NCI-H187 (cell line): Measurements from ENCODE around the gene PPP2R2C.

Experiments used
- DNase-seq, 2 experiments: peaks; one replicate each; lab custom pipeline; 2025; lab: John Stamatoyannopoulos, UW

PPP2R2C gene

DNA sequence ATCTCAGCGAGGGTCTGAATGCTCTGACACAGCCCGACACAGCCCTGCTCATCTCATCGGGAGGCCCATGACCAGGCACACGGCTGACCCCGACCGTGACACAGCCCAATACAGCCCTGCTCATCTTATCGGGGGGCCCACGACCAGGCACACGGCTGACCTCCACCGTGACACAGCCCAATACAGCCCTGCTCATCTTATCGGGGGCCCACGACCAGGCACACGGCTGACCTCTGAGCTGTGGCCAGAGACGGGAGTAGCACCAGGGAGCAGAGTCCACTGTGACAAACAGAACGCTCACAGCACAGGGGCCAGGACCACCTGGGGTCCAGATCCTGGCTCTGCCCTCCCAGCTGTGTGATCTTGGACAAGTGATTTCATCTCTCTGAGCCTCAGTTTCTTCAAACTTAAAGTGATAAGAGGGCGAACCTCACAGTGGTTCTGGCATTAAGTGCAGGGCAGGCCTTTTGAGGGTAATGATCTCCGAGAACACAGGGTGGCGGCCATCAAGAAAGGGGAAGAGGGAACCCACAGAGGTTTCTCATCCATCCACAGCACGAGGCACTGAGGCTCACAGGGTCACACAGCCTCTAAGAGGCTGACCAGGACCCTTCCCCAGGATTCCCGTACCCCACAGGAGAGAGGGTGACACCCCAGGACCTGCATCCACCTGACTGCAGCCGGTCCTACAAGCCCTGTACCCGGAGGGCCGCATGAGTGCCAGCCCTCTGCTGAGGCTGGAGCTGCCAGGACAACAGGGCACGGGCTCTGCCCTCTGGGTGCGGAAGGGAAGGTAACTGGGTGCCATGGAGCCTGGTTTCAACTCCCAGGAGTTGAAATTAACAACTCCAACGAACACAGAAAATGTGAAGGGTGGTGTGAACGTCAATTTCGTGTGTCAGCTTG, 142.7 kb downstream of the PPP2R2C start:
- no peak for DNase-seq

DNA sequence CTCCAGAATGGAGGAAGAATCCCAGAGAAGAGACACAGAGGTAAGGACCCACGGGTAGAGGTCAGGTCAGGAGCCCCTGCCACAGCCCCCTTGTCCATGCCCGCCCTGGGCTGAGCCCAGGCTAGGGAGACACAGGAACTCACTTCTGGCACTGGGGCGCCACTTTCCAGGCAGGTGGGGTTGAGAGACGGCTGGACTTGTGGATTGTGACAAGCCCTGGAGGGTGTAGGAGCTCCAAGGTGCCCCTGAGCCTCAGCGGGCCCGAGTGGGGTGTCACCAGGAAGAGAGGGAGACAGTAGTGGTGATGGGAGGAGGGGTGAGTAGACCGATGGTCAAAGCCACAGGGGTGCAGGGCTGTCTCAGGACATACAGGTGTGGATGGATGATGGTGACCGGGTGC, 143.9 kb downstream of the PPP2R2C start:
- no peak for DNase-seq

DNA sequence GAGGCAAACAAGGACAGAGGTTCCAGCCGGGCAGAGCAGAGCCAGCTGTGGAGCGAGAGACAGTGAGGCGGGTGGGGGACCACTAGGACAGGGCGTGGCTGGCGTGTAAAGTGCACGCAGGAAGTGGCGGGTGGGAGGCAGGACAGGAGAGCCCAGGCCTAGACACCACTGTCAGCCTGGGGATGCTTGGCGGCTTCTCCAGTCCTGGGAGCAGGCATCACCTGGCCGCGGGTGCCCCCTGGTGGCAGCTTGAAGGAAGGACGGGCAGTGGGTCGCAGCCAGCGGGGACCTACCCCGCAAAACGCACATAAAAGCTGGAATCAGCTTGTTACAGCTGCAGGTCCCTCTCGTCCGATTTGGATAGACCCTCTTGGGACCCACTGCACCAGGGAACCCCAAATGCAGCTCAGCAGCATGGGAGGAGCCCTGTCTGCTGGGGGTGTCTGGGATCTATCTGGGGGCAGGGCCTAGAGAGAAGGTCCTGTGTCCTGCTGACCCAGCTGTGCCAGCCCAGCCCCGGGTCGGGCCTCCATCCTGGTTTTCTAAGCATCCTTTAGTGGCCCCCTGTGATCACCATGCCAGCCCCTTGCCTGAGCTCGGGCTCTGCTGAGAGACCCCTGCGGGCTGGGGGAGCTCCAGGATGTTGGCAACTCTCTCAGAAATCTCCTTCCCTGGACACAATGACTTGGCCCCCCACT, 145.0 kb downstream of the PPP2R2C start:
- DNase-seq = peak; percentile 54 to 74

DNA sequence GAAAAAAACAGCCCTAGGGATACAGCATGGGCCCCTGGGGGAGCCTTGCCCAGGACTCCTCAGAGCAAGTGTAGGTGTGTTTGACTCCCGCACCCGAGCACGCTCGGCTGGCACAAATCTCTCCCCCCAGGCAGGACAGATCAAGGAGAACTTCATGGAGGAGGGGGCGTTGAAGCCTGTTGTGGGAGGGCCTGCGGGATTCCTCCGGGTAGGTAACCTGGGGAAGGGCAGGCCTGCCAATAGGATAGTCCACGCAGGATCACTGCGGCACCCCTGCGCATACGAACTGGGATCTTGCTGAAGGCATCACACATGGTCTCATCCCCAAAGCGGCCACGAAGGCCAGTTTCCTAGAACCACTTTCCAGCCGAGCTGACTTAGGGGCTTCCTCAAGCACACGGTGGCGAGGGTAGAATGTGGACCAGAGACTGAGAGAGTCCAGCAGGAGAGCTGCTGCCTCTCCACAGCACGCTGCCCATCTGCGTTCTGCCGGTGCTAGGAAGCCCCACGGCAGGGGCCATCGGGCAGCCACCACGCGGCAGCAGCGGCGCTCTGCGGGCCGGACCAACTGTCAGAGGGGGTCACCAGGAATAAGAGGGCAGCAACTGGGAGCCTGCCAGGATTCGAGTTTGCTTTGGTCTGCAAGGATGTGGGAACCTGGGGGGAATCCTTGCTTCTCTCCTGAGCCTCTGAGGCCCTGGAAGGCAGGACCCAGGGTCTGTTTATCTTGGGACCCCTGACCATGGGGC, 145.9 kb downstream of the PPP2R2C start:
- DNase-seq = no peak

DNA sequence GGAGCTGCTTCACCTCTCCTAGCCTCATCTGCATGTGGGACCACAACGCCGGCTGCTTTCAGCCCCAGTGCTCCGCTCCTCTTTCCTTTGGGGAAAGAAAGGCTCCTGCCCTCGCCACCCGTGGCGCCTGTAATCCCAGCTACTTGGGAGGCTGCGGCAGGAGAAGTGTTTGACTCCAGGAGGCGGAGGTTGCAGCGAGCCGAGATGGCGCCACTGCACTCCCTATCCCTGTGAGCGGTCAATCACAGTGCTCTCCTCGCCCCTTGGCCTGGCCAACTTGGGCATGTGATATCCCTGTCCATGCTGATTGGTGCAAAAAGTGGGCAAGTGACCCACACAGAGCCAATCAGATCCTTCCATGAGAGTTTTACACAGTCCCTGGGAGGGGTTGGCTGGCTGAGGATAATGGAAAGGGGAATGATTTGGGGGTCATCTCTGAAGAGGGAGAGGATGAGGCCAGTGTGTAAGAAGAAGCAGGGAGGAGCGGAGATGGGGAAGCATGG, 146.6 kb downstream of the PPP2R2C start:
- no peak for DNase-seq

DNA sequence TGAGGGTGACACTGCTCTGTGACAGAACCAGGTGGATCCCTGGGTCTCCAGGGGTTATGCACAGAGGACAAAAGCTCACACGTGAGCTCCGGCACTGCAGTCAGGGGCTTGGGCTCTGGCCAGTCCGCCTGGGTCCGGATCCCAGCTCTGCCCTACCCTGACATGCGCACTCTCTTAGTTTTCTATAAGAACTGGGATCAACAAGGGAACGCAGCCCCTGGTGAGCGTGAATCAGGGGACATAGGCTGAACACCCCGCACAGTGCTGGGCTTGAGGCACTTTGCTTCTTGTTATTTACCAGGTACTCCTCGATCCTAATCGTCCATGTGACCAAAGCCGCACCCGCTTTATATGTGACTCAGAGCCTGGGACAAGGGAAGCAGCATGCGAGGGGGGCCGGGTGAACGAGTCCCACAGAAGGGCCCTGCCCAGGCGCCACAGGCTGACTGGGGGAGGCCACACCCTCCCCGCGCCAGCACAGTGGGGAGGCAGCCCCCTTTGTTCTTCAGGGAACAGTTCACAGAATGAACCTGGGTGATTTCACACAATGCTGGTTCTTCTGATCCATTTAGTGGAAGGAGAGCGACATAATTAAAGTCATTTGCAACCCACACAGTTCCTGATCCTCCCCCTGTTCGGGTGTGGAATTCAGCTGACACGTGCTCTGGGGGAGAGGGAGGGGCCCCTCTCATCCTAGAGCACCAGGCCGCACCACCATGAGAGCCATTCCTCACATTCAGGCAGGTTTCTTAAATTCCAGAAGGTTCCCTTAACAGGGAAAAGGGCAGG, 147.2 kb downstream of the PPP2R2C start:
- DNase-seq = no peak

DNA sequence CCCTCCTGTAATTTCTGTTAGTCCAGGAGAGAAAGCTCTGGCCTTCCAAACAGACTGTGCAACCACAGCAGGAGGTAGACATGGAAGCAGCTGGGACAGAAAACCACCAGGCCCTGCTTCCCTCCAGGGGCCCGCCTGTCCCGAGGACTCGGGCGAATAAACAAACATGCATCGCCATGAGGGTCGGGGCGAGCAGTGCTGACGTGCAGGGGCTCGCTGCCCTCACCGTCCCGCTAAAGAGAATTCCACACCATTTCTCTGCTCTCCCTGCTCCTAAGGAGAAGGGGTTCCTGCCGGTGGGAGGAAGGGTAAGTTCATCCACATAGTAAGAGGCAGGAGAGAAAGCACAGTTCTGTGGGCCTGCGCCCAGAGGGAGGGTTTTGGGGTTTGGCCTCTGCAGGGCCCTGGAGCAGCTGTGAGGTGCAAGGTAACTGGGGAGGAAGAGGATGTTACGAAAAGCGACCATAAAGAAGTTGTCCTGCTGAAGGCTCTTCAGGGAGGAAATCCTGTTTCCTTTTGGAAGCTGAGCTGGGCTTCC, 147.9 kb downstream of the PPP2R2C start:
- DNase-seq = no peak

DNA sequence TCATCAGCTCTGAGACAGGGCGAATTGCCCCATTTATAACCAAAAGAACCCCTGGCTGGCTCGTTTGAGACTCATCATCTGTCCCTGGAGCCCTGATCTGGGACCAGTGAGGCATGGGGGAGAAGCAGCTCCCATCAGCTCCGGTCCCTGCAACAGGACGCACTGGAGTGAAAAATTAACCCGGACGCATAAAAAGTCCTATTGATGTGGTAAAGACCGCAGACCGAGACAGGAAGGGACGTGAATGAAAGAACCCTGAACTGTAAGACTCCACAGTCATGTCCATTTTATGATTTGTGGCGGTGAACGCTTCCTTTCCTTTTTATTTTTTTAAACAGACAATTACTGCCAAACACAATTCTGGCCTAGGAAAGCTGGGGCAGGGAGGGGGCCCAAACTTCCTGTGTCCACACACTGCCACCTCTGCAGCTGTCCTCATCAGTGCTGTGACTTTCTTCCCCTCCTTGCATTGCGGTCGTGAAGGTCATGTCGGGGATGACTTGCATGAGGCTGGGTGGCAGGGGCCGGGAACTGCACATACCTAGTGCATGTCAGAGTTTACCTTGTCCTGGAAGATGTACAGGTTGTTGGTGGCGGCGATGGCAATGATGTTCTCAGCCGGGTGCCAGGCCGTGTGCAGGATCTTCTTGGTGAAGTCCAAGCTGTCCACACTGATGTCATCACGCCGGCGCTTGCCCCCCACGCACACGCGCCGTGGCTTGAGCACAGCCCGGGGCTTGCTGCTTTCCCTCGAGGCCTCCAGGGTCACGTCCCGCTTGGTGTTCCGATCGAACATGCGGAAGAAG, 149.4 kb downstream of the PPP2R2C start:
- no peak for DNase-seq

DNA sequence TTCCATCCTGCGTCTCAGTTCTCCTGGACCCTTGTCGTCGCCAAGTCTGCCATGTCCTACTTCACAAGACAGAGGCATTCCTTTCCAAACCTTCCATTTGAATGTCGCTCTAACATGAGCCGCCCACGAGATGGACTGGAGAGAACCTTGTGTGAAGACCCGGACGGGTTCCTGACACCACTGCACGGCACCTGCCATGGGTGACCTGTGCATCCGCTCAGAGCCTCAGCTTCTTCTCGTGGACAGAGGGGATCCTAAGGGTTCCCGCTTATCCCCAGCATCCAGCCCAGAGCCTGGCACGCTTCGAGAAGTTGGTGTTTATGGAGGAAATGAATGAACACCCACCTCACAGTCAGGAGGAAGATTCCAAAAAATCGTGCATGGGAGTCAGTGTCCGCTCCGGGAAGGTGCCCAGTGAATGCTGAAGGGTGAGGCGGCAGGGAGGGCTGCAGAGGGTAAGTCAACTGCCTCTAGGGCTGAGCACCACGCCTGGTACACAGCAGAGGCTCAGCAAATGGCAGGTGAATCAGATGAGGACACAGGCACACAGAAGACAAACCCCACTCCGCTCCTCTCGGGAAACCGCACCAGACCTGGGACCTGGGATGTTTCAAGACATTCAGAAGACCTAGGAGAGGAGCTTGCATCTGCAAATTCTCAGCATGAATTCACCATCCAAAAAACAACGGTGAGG, 150.2 kb downstream of the PPP2R2C start:
- no peak for DNase-seq

DNA sequence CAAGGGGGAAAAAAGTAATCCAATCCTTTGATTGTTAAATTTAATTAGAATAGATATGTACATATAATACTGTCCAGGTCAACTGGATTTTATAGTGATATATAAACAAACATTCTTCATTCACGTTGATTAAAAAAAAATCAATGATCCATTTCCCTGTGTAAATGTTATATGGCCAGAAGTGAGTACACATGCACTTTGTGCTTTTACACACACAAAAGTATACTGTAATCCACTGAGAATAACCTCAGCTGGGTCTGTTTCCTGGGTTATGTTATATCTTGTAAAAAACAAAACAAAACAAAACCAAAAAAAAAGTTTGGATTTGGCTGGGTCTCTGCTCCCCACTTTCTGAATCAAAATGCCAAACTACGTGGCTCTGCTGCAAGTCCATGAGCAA, 151.1 kb downstream of the PPP2R2C start:
- no peak for DNase-seq

DNA sequence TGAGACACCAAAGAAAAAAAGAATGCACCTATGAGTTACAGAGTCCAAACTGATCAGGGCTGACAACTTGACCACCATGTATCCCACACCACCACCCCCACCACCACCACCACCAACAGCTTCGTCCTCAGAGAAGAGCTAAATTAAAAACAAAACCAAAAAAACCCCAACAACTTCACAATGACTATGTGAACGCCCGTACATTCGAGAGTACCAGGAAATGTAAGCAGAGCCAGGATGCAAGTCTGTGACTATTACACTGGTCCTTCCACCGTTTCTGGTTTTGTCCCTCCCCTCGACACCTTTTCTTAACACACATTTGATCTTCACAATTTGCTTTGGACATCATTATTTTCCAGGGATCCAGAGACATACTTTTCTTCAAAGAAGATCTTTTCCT, 151.8 kb downstream of the PPP2R2C start:
- DNase-seq = no peak

DNA sequence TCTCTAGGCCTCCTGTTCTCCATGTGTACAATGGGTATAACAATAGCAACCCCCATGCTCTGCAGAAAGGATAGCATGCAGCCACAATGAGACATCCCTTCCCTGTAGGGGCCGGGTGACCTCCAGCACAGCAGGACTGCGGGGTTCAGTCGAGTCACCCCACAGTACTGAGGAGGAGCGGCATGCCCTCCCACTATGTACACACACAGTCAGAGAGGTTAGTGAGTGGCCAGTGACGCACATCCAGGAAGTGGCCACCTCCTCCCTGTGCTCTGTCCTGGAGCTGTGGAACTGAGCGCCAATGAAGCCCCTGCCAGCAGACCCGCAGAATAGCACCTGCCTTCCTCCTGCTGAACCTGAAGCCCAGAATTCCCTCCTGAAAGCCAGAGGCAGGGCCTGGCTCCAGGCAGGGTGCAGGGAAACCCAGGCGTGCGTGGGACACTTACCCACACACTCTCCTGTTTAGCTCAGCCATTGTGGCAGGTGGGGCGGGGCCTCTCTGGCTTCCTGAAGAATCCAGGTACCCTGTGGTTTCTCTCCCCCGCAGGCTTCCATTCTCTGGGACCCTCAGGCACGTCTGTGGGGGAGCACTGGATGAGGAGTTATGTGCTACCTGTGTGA, 152.8 kb downstream of the PPP2R2C start:
- no peak for DNase-seq

DNA sequence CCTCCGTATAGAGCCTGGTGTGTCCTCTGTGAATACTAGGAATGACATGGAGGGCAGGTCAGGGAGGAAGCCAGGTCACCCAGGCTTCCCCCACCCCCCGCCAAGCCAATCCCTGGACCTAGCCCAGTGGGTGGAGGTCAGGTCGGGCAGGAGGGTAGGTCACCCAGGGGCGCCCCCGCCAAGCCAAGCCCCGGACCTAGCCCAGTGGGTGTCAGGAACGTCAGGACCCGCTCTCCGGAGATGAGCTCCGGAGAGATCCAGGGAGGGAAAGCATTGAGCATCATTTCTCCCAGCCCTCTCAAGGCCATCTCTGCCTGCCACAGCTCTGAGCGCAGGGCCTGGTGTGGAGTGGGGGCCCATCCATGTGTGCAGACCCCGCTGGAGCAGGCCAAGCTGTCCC, 154.2 kb downstream of the PPP2R2C start:
- DNase-seq = no peak

DNA sequence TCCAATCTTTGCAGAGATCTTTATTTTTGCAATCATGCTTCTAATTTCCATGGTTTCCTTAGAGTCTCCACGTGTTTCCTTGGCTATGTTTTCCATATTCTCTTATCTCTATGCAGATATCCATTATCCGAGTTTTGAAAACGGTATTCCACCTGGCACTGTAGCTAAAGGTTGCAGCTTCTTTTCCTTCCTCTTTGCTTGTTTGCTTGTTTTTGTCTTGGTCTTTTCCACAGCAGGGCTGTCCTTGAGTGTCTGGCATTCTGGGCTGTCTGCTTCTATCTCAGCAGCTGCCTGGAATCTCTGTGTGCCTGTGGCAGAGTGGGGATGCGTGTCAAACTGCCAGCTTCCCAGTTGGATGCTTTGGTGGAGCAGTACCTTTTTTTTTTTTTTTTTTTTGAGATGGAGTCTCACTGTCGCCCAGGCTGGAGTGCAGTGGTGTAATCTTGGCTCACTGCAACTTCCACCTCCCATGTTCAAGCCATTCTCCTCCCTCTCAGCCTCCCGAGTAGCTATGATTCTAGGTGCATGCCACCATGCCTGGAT, 155.9 kb downstream of the PPP2R2C start:
- no peak for DNase-seq

DNA sequence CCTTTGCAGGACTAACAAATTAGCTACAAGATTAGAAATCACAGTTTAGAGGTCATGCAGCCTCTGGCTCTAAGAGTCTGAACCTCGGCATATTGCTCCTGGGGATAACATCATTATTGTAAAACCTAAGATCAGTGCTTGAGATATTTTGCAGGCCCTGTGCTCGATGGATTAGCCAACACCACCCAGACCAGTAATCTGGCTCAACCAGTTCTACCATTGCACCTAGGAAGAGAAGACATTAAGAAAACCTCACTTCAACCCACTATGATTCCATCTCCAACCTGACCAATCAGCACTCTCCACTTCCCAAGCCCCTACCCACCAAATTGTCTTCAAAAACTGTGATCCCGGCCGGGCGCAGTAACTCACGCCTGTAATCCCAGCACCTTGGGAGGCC, 159.2 kb downstream of the PPP2R2C start:
- no peak for DNase-seq

DNA sequence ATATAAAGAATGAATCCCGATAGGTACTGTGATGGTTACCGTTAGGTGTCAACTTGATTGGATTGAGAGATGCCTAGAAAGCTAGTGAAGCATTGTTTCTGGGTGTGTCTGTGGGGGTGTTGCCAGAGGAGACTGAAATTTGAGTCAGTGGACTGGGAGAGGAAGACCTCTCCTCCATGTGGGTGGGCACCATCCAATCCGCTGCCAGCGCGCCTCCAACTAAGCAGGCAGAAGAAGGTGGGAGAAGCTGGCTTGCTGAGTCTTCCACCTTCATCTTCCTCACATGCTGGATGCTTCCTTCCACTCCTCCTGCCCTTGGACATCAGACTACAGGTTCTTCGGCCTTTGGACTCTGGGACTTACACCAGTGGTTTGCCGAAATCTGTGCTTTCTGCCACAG, 162.6 kb downstream of the PPP2R2C start:
- DNase-seq = no peak

DNA sequence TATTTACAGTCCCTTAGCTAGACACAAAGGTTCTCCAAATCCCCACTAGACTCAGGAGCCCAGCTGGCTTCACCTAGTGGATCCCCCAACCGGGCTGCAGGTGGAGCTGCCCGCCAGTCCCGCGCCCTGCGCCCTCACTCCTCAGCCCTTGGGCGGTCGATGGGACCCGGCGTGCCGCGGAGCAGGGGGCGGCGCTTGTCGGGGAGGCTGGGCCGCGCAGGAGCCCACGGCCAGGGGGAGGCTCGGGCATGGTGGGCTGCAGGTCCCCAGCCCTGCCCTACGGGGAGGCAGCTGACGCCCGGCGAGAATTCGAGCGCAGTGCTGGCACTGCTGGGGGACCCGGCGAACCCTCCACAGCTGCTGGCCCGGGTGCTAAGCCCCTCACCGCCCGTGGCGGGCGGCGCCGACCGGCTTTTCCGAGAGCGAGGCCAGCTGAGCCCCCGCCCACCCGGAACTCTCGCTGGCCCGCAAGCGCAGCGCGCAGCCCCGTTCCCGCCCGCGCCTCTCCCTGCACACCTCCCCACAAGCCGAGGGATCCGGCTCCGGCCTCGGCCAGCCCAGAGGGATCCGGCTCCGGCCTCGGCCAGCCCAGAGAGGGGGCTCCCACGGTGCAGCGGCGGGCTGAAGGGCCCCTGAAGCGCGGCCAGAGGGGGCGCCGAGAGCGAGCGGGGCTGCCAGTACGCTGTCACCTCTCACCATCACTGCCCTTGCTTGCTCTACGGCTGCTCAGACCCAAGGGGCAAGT, 163.3 kb downstream of the PPP2R2C start:
- DNase-seq = no peak

DNA sequence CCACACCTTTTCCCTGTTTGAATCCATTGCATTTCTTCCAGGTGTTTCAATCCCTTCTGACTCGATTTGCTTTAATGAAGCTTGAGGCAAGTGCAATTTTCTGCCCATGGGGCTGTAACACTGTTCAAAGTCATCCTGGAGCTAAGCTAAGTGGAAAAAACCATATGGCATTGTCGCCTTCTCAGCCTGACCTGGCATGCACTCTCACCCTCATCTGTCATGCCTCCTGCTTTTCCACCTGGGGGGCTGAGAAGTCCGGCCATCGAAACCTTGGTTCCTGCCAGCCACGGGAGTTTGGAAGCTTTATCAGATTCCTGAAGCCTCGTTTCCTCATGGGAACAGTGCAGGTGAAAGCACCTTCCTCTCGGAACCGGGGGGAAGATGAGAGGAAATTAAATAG, 164.5 kb downstream of the PPP2R2C start:
- no peak for DNase-seq
